GM18907 (cell line): ENCODE measurements around the gene MAB21L4.

Experiments
- ATAC-seq: cut with Tn5 transposase; IDR thresholded peaks from one replicate; pipeline ENCODE4 v1.9.1; 2021; ENCODE audit warnings: mild to moderate bottlenecking, moderate library complexity; ENCODE audit not compliant: unreplicated experiment

MAB21L4 gene

GRCh38 chr2:240884745-240885144 is 11.2 kb downstream of the MAB21L4 start:
- no peak for ATAC-seq

- no peak for ATAC-seq
Observed at GRCh38 chr2:240884221-240884620, 11.7 kb downstream of the MAB21L4 start.

GRCh38 chr2:240881913-240882312 is 14.0 kb downstream of the MAB21L4 start:
- ATAC-seq: no peak

GRCh38 chr2:240879105-240879504 is 16.9 kb downstream of the MAB21L4 start:
- ATAC-seq: no peak

- ATAC-seq: no peak
Observed at GRCh38 chr2:240878341-240878936, 17.5 kb downstream of the MAB21L4 start.

DNA sequence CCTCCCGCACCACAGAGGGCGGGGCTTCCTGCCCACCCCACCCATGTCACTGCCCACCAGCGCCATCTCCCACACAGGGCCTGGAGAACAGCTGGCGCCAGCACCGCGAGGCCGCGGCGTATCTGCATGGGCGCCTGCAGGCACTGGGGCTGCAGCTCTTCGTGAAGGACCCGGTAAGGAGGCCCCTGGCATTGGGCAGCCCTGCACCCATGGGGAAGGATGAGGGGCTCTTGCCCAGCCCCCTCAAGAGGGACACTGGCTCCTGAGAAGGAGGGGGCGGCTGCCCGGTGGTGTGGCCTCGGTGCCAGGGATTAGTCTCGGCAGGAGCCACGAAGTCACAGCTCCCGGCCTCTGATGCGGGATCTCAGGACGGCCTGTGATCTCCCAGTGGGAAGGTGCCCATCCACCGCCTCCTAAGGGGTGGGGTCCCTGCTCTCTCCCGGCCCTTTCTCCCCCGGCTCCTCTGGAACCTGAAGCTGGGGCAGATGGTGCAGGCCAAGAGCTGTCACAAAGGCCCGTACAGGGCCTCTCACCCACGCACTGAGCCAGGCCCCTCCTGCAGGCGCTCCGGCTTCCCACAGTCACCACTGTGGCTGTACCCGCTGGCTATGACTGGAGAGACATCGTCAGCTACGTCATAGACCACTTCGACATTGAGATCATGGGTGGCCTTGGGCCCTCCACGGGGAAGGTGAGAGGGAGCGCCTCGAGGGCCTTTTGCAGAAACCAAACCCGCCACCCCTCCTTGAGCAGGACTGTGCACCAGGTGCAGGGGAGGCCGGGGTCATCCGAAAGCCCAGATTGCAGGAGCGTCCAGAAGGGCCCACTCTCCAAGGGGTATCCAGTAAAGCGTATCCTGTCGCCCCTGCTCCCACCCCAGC is 18.3 kb downstream of the MAB21L4 start:
- no peak for ATAC-seq

GRCh38 chr2:240876475-240877251 is 19.3 kb downstream of the MAB21L4 start:
- no peak for ATAC-seq

GRCh38 chr2:240876035-240876474 is 19.9 kb downstream of the MAB21L4 start:
- ATAC-seq: no peak

DNA sequence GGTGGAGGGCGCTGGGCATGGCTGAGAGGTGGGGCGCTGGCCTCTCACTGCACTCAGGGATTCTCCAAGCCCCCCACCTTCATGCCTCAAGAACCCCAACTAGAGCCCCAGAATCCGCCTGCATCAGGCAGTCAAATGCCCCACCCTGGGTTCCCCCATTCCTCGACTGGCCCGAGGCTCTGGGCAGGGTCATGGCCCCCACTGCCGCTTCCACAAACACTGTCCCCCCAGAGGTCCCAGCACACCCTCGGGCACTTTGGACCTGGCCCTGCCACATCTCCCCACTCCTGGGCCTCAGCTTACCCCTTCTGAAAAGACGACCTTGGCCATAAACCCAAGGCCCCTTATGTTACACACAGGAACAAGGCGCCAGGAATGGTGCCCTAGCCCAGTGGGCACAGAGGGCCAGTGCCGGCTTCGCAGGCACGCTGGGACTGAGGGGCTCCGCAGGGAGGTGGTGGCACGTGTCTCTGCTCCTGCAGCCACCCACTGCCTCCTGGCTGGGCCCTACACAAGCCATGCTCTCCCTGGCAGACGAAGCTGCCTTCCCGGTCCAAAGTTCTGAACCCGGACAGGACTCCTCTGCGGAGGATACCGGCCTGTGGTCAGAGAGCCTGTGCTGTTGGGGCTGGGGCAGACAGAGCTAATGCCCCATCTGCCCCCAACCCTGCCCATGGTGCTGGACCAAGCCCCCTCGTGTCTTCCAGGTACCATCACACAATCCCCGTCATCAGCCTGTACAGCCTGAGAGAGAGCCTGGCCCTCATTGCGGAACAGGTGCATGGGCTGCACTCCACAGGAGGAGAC is 20.5 kb downstream of the MAB21L4 start:
- ATAC-seq: no peak

- ATAC-seq: no peak
Observed at GRCh38 chr2:240874715-240875227, 21.2 kb downstream of the MAB21L4 start.

GRCh38 chr2:240873805-240874714 is 21.9 kb downstream of the MAB21L4 start:
- ATAC-seq: no peak

- ATAC-seq: no peak
Observed at GRCh38 chr2:240873098-240873788, 22.7 kb downstream of the MAB21L4 start.

DNA sequence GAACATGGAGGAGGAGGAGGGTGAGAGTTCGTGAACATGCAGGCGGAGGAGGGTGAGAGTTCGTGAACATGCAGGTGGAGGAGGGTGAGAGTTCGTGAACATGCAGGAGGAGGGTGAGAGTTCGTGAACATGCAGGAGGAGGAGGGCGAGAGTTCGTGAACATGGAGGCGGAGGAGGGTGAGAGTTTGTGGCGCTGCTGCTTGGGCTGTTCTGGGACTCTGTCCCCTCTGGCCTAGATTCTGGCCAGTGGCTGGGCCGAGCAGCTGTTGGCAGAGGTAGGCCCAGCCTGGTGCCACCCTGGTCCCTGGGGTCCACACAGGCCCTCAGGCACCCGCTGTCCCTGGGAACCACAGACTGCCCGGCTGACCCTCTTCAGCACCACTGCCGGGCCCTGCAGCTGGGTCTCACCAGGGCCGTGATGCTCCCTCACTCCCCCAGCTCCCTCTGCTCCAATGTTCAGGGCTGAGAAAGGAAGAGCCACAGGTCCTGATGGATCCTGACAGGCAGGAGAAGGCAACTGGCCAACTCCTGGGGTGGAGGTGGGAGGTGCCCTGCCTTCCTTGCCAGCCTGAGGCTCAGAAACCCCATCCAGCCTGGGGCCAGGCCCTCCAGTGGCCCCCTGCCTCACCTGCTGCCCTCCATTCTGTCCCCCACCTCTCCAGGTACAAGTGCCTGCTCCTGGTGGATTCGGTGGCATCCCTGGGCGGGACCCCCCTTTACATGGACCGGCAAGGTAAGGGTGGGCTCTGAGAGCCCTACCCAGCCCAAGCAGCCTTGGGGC is 23.4 kb downstream of the MAB21L4 start:
- no peak for ATAC-seq

DNA sequence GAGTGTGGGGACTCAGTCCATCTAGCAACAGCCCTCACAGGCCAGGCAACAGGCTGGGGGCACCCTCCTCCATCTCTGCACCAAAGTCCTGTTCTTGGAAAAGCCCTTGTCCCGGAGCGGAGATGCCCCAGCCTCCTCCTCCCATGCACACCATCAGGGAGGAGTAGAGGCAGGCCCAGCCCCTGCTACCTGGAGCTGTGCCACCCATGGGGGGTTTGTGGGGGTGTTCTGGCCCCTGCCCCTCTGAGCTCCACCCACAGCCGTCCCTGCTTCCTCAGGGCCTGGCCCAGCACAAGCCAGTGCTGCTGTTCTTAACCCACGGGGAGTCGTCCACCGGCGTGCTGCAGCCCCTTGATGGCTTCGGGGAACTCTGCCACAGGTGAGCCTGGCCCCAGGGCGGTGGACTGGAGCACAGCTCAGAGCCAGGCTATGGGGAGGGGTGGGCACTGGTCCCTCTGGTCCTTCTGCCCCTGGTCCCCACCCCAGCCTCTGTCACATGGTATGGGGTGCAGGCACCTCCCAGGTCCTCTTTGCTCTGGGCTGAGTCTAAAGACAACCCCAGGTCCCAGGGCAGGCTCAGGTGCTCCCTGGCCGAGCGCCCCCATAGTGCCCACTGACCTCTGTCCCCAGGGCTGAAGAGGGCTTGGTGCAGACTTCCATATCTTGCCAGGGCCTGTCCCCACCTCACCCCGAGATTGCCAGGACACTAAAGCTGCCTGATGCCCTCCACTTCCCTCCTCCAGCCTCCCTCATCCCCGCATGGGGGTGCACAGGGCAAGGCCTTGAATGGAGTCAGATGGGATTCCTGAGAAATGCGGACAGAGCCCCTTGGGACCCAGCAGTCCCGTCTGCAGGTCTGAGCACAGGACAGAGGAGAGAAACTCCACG is 24.6 kb downstream of the MAB21L4 start:
- no peak for ATAC-seq

DNA sequence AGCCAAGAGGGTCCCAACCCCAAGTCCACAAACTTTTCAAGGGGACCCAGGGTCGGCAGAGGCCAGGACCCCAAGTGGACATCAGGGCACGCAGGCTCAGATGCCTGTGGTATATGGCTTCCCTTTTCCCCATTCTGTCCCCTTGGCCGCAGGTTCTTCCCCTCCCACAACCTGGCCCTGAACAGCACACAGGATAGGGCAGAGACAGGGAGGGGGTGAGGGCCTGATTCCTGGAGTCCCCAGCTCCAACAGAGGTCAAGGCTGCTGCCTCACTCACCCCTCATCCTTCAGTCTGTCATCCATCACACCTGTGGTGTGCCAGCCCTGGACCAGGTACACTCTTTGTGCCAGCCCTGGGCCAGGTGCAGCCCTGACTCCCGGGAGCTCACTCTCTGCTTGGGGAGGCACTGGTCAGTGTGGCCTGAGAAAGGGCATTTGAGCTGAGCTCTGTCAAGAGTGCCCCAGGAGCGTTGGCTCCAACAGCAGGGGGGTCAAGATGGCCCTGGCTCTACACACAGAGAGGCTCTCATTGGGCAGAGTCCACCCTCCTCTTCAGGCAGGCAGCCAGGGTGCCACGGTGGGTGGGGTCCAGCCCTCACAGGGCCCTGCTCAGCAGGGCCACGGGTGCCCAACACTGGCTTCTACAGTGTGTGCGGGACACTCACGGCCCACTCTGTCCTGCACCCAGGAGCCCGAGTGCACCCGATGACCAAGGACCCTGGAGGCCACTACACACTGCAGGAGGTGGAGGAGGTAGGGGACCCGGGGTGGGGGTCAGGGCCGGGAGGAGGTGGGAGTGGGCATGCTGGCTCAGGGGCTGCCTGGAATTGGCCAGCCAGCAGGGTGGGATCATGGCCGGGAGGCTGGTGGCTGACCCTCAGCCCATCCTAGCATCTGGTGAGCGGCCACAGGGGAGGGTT is 25.7 kb downstream of the MAB21L4 start:
- ATAC-seq: no peak
